HFFc6 (cell line): Measurements from ENCODE around the gene GCNT2. TPM values are rescaled to one million over a fixed set of nuclear protein-coding genes. Genes with fewer than 3 reads are reported as not detected.

ENCODE experiments used
- DNase-seq: peaks from one replicate; pipeline ENCODE4 v3.0.0-alpha.2; 2018
- H3K27ac Mint-ChIP-seq: 2 replicates; pipeline ENCODE4 v1.8.0; 2020; ENCODE audit warnings: mild to moderate bottlenecking, mixed read lengths
- H3K27me3 Mint-ChIP-seq: 2 replicates; pipeline ENCODE4 v1.8.0; 2021; ENCODE audit warnings: mild to moderate bottlenecking, moderate library complexity, mixed read lengths; ENCODE audit not compliant: insufficient read depth
- H3K36me3 Mint-ChIP-seq: 2 replicates; pipeline ENCODE4 v1.8.0; 2021; ENCODE audit warnings: low read depth, mixed read lengths
- H3K4me1 Mint-ChIP-seq: 2 replicates; pipeline ENCODE4 v1.8.0; 2020; ENCODE audit warnings: low read depth, mixed read lengths
- H3K4me3 Mint-ChIP-seq: 2 replicates; pipeline ENCODE4 v1.8.0; 2020; ENCODE audit warnings: mild to moderate bottlenecking, moderate library complexity, mixed read lengths
- H3K9me3 Mint-ChIP-seq: 2 replicates; pipeline ENCODE4 v1.8.0; 2020; ENCODE audit warnings: mild to moderate bottlenecking, mixed read lengths
- CTCF ChIP-seq: fragments of 200-600 bp; sonication (generic); IDR thresholded peaks from 2 replicates; pipeline ENCODE4 v1.5.0; 2021; ENCODE audit warnings: antibody characterized with exemption, mild to moderate bottlenecking
- total RNA-seq, 6 experiments: library from RNA; stranded (reverse); fragmentation: NEBNext Ultra II Directional; extraction: Animal tissue kit (Norgen Biotek cat#: 25700); gene quantifications; 2 replicates in 1 of 6; 3 replicates in 5 of 6; pipeline ENCODE4 v1.2.3, GENCODE V29; 2021

The GCNT2 gene
- total RNA-seq, 6 experiments from 2014 or later: 0.14 to 7.1 (median 5.7) TPM

- Mint-ChIP-seq H3K9me3 (no peaks in the 10 kb centered on the region; the same call in 1 of the 2 replicates), H3K27me3 (peaks cover 6% of the 10 kb centered on the region; the same call in 1 of the 2 replicates), H3K27ac (peak overlapping the region; percentile 74; the same call in 1 of the 2 replicates), H3K4me3 (peak overlapping the region; percentile 77; the same call in 1 of the 2 replicates), H3K36me3 (peaks cover 4% of the 10 kb centered on the region; the same call in 1 of the 2 replicates), H3K4me1 (peaks cover 56% of the 10 kb centered on the region)
- no peak for TF ChIP-seq CTCF
- DNase-seq: no peak
These were observed 11.2 kb downstream of the GCNT2 start for GRCh38 chr6:10532392-10532791.

GRCh38 chr6:10534419-10534762, 13.2 kb downstream of the GCNT2 start:
- TF ChIP-seq CTCF: no peak
- Mint-ChIP-seq H3K9me3 (no peaks in the 10 kb centered on the region; the same call in 1 of the 2 replicates), H3K4me1 (peaks cover 36% of the 10 kb centered on the region; the same call in 1 of the 2 replicates), H3K27ac (no peak overlapping the region; the same call in 1 of the 2 replicates), H3K36me3 (peaks cover 4% of the 10 kb centered on the region; the same call in 1 of the 2 replicates), H3K27me3 (peaks cover 3% of the 10 kb centered on the region), H3K4me3 (no peak overlapping the region; the same call in 1 of the 2 replicates)
- no peak for DNase-seq

DNA sequence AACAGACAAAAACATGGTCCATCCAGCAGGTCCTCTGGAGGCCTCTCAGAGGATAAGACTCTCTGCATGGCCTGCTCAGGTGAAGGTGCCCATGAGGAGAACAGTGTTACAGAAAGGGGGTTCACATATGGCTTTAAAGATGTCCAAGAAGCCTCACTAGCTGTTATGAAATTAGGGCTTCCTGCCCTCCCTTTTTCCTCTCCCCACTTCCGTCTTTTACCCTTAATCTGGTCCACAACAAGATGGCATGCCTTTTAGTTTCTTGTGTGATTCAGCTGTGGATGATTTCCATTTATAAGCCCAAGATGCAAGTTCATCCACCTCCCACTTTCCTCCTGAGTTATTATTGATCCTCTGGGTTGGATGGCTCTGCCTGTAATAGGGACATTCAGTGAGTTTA, 14.0 kb downstream of the GCNT2 start:
- peak overlapping the region; percentile 65; the same call in 1 of the 2 replicates for H3K4me3 Mint-ChIP-seq
- no peaks in the 10 kb centered on the region; the same call in 1 of the 2 replicates for H3K9me3 Mint-ChIP-seq
- no peaks in the 10 kb centered on the region; the same call in 1 of the 2 replicates for H3K36me3 Mint-ChIP-seq
- no peak for TF ChIP-seq CTCF
- peak overlapping the region; percentile 38; the same call in 1 of the 2 replicates for H3K27ac Mint-ChIP-seq
- peaks cover 31% of the 10 kb centered on the region; the same call in 1 of the 2 replicates for H3K4me1 Mint-ChIP-seq
- peaks cover 3% of the 10 kb centered on the region for H3K27me3 Mint-ChIP-seq
- DNase-seq: no peak

DNA sequence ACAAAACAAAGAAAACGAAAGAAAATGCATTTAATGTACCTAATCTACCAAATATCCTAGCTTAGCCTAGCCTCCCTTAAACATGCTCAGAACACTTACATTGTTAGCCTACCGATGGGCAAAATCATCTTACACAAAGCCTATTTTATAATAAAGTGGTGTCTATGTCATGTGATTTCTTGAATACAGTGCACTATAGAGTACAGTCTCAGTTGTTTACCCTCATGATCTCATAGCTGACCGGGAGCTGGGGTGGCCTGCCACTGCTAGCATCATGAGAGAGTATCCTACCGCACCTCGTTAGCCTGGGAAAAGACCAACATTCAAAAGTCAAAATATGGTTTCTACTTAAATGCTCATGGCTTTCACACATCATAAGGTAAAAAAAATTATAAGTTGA, 16.6 kb downstream of the GCNT2 start:
- no peaks in the 10 kb centered on the region; the same call in 1 of the 2 replicates for H3K36me3 Mint-ChIP-seq
- TF ChIP-seq CTCF: no peak
- peaks cover 2% of the 10 kb centered on the region for H3K27me3 Mint-ChIP-seq
- H3K4me1 Mint-ChIP-seq: peaks cover 13% of the 10 kb centered on the region; the same call in 1 of the 2 replicates
- DNase-seq: no peak
- H3K27ac Mint-ChIP-seq: no peak overlapping the region; the same call in 1 of the 2 replicates
- H3K4me3 Mint-ChIP-seq: no peak overlapping the region; the same call in 1 of the 2 replicates
- no peaks in the 10 kb centered on the region; the same call in 1 of the 2 replicates for H3K9me3 Mint-ChIP-seq

DNA sequence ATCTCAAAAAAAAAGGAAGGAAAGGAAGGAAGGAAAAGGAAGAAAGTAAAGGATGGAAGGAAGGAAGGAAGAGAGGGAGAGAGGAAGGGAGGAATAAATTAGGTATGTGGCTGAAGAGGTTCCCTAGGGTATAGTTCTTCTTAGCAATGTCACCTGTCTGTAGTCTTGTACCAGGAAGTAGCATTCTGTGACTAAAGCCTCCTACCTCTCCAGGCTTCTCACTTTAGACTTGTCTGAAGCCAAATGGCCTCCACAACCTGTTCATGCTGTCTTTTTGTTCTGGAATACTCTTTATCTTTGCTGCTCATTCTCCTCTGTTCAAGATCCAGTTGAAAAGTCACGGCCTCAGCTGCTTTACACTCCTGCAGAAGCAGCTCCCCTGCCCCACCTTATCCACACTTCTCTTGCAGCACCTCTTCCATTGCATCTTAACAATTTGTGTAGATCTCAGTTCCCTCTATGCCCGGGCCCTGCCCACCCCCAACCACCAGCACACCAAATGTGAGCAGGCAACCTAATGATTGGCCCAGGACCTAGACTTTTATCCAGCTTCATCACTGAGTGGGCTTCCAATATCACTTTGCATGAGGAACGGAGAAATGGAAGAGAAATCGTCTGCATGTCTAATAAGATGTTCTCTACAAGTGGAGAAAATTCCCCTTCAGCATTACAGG, 19.1 kb downstream of the GCNT2 start:
- no peaks in the 10 kb centered on the region; the same call in 1 of the 2 replicates for H3K36me3 Mint-ChIP-seq
- no peak overlapping the region; the same call in 1 of the 2 replicates for H3K27ac Mint-ChIP-seq
- H3K4me1 Mint-ChIP-seq: peaks cover 14% of the 10 kb centered on the region; the same call in 1 of the 2 replicates
- H3K9me3 Mint-ChIP-seq: no peaks in the 10 kb centered on the region; the same call in 1 of the 2 replicates
- no peaks in the 10 kb centered on the region; the same call in none of the 2 replicates for H3K27me3 Mint-ChIP-seq
- no peak overlapping the region for H3K4me3 Mint-ChIP-seq
- no peak for DNase-seq
- no peak for TF ChIP-seq CTCF
